ENCODE measurements around the gene LAIR2. TPM values are rescaled to one million over a fixed set of nuclear protein-coding genes. Genes with fewer than 3 reads are reported as not detected.

Gene LAIR2
- total and polyA plus RNA-seq, 2 of the 13 experiments (the other 11 are each of a cell fraction or from before 2014, with no cell fraction given), result 1.3 to 1.9 TPM

GRCh38 chr19:54462655-54463530 lies 39.7 kb upstream of the LAIR2 start (continued):
- TF ChIP-seq ZNF24 (IDR thresholded peaks at IDR 0.05) (no peak), HIVEP1 (CRISPR knock-in tag; IDR thresholded peaks at IDR 0.05) (no peak; the same call in 1 of the 2 replicates), TBX2 (CRISPR knock-in tag; IDR thresholded peaks at IDR 0.05; ENCODE audit: borderline replicate concordance) (peak; percentile 74), PPARG (CRISPR knock-in tag; conservative IDR thresholded peaks at IDR 0.05) (no peak), PRPF4 (IDR thresholded peaks at IDR 0.05; ENCODE audit: low read depth, low read length, poor library complexity, severe bottlenecking) (no peak), RAD21 (CRISPR knock-in tag; IDR thresholded peaks at IDR 0.05) (no peak), MLLT10 (CRISPR knock-in tag; IDR thresholded peaks at IDR 0.05) (no peak), HNF1A (IDR thresholded peaks at IDR 0.05; ENCODE audit: low read depth) (no peak), HNF1A (CRISPR knock-in tag; IDR thresholded peaks at IDR 0.05; ENCODE audit: borderline replicate concordance) (0 out of 2 replicates have a peak, but pooled peaks have one; percentile 18), ZNF780A (CRISPR knock-in tag; IDR thresholded peaks at IDR 0.05) (no peak), GZF1 (CRISPR knock-in tag; IDR thresholded peaks at IDR 0.05) (no peak), ZNF574 (CRISPR knock-in tag; IDR thresholded peaks at IDR 0.05) (no peak), ZMAT3 (CRISPR knock-in tag; conservative IDR thresholded peaks at IDR 0.05) (peak; percentile 59), RARG (CRISPR knock-in tag; IDR thresholded peaks at IDR 0.05; ENCODE audit: low read depth) (no peak), ZNF333 (CRISPR knock-in tag; IDR thresholded peaks at IDR 0.05; ENCODE audit: borderline replicate concordance) (no peak; the same call in 1 of the 2 replicates), ZNF674 (CRISPR knock-in tag; IDR thresholded peaks at IDR 0.05; ENCODE audit: low read depth) (peak; percentile 86), ATAD3A (CRISPR knock-in tag; IDR thresholded peaks at IDR 0.05) (0 out of 2 replicates have a peak, but pooled peaks have one; percentile 58)
- TF ChIP-seq, protein P1, sequence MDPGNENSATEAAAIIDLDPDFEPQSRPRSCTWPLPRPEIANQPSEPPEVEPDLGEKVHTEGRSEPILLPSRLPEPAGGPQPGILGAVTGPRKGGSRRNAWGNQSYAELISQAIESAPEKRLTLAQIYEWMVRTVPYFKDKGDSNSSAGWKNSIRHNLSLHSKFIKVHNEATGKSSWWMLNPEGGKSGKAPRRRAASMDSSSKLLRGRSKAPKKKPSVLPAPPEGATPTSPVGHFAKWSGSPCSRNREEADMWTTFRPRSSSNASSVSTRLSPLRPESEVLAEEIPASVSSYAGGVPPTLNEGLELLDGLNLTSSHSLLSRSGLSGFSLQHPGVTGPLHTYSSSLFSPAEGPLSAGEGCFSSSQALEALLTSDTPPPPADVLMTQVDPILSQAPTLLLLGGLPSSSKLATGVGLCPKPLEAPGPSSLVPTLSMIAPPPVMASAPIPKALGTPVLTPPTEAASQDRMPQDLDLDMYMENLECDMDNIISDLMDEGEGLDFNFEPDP (CRISPR knock-in tag; conservative IDR thresholded peaks at IDR 0.05), result no peak
- TF ChIP-seq, protein P2, sequence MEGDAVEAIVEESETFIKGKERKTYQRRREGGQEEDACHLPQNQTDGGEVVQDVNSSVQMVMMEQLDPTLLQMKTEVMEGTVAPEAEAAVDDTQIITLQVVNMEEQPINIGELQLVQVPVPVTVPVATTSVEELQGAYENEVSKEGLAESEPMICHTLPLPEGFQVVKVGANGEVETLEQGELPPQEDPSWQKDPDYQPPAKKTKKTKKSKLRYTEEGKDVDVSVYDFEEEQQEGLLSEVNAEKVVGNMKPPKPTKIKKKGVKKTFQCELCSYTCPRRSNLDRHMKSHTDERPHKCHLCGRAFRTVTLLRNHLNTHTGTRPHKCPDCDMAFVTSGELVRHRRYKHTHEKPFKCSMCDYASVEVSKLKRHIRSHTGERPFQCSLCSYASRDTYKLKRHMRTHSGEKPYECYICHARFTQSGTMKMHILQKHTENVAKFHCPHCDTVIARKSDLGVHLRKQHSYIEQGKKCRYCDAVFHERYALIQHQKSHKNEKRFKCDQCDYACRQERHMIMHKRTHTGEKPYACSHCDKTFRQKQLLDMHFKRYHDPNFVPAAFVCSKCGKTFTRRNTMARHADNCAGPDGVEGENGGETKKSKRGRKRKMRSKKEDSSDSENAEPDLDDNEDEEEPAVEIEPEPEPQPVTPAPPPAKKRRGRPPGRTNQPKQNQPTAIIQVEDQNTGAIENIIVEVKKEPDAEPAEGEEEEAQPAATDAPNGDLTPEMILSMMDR (CRISPR knock-in tag; IDR thresholded peaks at IDR 0.05), result peak; percentile 70
